ENCODE results near the gene DIAPH1. TPM values are rescaled to one million over a fixed set of nuclear protein-coding genes. Genes with fewer than 3 reads are reported as not detected.

Gene DIAPH1
- total RNA-seq, 1 experiment from 2014 or later = 117 TPM

DNA sequence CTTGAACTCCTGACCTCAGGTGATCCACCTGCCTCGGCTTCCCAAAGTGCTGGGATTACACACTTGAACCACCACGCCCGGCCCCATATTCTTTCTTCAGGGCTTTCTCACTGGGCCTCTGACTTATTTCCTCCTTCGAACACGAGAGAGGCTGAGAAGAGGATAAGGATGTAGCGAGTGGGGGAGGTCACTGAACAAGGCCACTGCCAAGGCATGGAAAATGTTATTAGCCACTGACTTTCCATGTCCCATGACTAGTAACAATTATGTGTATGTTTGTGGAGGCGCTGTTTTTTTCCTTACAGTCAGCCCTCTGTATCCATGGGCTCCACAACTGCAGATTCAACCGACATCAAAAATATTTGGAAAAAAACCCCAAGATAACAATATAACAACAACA is 44.7 kb upstream of the DIAPH1 start:
- H3K14ac ChIP-seq (ENCODE audit: insufficient read depth, low read length) = no peak overlapping the region
- H4K8ac ChIP-seq (replicated peaks; ENCODE audit: insufficient read length, low read depth, low read length) = no peak overlapping the region
- Mint-ChIP-seq H3K4me3 (no peak overlapping the region), H3K27me3 (ENCODE audit: low read depth) (no peaks in the 10 kb centered on the region), H3K9me3 (no peaks in the 10 kb centered on the region), H3K27ac (no peak overlapping the region), H3K36me3 (ENCODE audit: insufficient read depth in 1 of 3, low read depth in 3 of 3) (peaks cover 28 to 47% (median 31%) of the 10 kb centered on the region in 3 experiments), H3K4me1 (peaks cover 4 to 12% of the 10 kb centered on the region in 2 experiments)
- no peak overlapping the region for H3K18ac ChIP-seq (ENCODE audit: insufficient read length, low read depth, low read length)
- H2BK5ac ChIP-seq (ENCODE audit: insufficient read length, low read length) = no peak overlapping the region
- no peaks in the 10 kb centered on the region for H3K79me2 ChIP-seq (ENCODE audit: insufficient read depth, low read length)
- H3K4ac ChIP-seq (ENCODE audit: low read depth, low read length) = no peak overlapping the region
- no CpG with 5 or more reads among the region's 8 CpGs for WGBS (ENCODE audit: extremely low coverage, insufficient read length, low lambda C conversion rate)
- H2AFZ ChIP-seq (ENCODE audit: low read length) = no peak overlapping the region
- DNase-seq = no peak
- H3K9ac ChIP-seq (ENCODE audit: extremely low read depth, insufficient read length, low read length) = no peak overlapping the region
- H3K27ac ChIP-seq (ENCODE audit: insufficient read length, low read depth, low read length) = no peak overlapping the region
- no peak overlapping the region for H3K56ac ChIP-seq (ENCODE audit: insufficient read length, low read depth, low read length)
- no peaks in the 10 kb centered on the region for H3K27me3 ChIP-seq (ENCODE audit: insufficient read depth, low read length)
- H4K5ac ChIP-seq (ENCODE audit: insufficient read length, low read depth, low read length) = no peak overlapping the region
- no peaks in the 10 kb centered on the region for H3K23me2 ChIP-seq (ENCODE audit: insufficient read length, low read depth, low read length, poor library complexity, severe bottlenecking)
- no peak overlapping the region for H2BK20ac ChIP-seq (ENCODE audit: low read depth, low read length, poor library complexity, severe bottlenecking)
- H4K91ac ChIP-seq (ENCODE audit: insufficient read length, low read depth, low read length) = no peak overlapping the region
- no peaks in the 10 kb centered on the region for H3K4me1 ChIP-seq (ENCODE audit: insufficient read depth, low read length)
- no peak overlapping the region for H2BK15ac ChIP-seq (ENCODE audit: low read depth, low read length)
- no peaks in the 10 kb centered on the region for H3K9me3 ChIP-seq (ENCODE audit: control insufficient read depth, low read depth, low read length)
- no peaks in the 10 kb centered on the region for H3K79me1 ChIP-seq (ENCODE audit: insufficient read depth, low read depth, low read length, poor library complexity, severe bottlenecking)
- no peak overlapping the region for H2BK120ac ChIP-seq (ENCODE audit: low read depth, low read length, poor library complexity, severe bottlenecking)
- no peak overlapping the region for H2AK5ac ChIP-seq (ENCODE audit: insufficient read length, low read length)
- H4K20me1 ChIP-seq (ENCODE audit: control insufficient read depth, insufficient read depth, insufficient read length) = no peaks in the 10 kb centered on the region
- H3K23ac ChIP-seq (ENCODE audit: insufficient read length, low read depth, low read length) = no peak overlapping the region
- H2BK12ac ChIP-seq (ENCODE audit: insufficient read length, low read depth, low read length) = no peak overlapping the region
- TF ChIP-seq, protein P1, sequence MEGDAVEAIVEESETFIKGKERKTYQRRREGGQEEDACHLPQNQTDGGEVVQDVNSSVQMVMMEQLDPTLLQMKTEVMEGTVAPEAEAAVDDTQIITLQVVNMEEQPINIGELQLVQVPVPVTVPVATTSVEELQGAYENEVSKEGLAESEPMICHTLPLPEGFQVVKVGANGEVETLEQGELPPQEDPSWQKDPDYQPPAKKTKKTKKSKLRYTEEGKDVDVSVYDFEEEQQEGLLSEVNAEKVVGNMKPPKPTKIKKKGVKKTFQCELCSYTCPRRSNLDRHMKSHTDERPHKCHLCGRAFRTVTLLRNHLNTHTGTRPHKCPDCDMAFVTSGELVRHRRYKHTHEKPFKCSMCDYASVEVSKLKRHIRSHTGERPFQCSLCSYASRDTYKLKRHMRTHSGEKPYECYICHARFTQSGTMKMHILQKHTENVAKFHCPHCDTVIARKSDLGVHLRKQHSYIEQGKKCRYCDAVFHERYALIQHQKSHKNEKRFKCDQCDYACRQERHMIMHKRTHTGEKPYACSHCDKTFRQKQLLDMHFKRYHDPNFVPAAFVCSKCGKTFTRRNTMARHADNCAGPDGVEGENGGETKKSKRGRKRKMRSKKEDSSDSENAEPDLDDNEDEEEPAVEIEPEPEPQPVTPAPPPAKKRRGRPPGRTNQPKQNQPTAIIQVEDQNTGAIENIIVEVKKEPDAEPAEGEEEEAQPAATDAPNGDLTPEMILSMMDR (conservative IDR thresholded peaks at IDR 0.05) = no peak
- no peak overlapping the region for H3K4me2 ChIP-seq (ENCODE audit: insufficient read depth, insufficient read length, low read length)
- H3T11ph ChIP-seq (ENCODE audit: low read length) = no peak overlapping the region

Data from H9 (cell line).